HL-60 (cell line): Measurements from ENCODE around the gene KCNK15.

Source experiments
- CTCF ChIP-seq: IDR thresholded peaks from one replicate; pipeline ENCODE4 v1.5.1; 2011; ENCODE audit warnings: low read length, control low read depth, inconsistent platforms; ENCODE audit not compliant: insufficient read depth
- GABPA ChIP-seq: IDR thresholded peaks from 2 replicates; pipeline ENCODE4 v1.6.1; 2012; ENCODE audit warnings: low read depth
- POLR2AphosphoS5 ChIP-seq: IDR thresholded peaks from 2 replicates; pipeline ENCODE4 v1.6.1; 2012; ENCODE audit warnings: low read depth
- REST ChIP-seq: IDR thresholded peaks from 2 replicates; pipeline ENCODE4 v1.6.1; 2012; ENCODE audit warnings: low read depth; ENCODE audit not compliant: insufficient replicate concordance
- SPI1 ChIP-seq: IDR thresholded peaks from 2 replicates; pipeline ENCODE4 v1.6.1; 2012; ENCODE audit warnings: low read depth, mild to moderate bottlenecking, borderline replicate concordance

GRCh38 chr20:44714102-44714700 lies 31.5 kb upstream of the KCNK15 start:
- TF ChIP-seq CTCF (no peak), POLR2AphosphoS5 (no peak), GABPA (no peak), REST (no peak), SPI1 (no peak)
